Cardiac muscle cell (in vitro differentiated cells and primary cell): ENCODE results near the gene SPATA21. TPM values are rescaled to one million over a fixed set of nuclear protein-coding genes. Genes with fewer than 3 reads are reported as not detected.

Experiments
- DNase-seq, 2 donors: peaks; one replicate each; pipeline versions ENCODE4 v3.0.0 to v3.0.0-alpha.2; 2010 to 2017; ENCODE audit warnings: low read depth in 1 of 2, low spot score in 1 of 2
- H3K27ac ChIP-seq: fragments of 200-600 bp; sonication (generic); 2 replicates; pipeline ENCODE4 v1.5.1; 2016
- H3K27me3 ChIP-seq: fragments of 200-600 bp; sonication (generic); 2 replicates; pipeline ENCODE4 v1.6.0; 2016; ENCODE audit warnings: control low read depth
- H3K36me3 ChIP-seq: fragments of 200-600 bp; sonication (generic); 2 replicates; pipeline ENCODE4 v1.5.1; 2016; ENCODE audit warnings: control low read depth
- H3K4me1 ChIP-seq: fragments of 200-600 bp; sonication (generic); 2 replicates; pipeline ENCODE4 v1.8.1; 2017; ENCODE audit warnings: low read depth, mild to moderate bottlenecking, mixed run types
- H3K4me3 ChIP-seq: fragments of 200-600 bp; sonication (generic); 2 replicates; pipeline ENCODE4 v1.5.1; 2016; ENCODE audit warnings: mild to moderate bottlenecking
- H3K9me3 ChIP-seq: fragments of 200-600 bp; sonication (generic); 2 replicates; pipeline ENCODE4 v1.5.1; 2017; ENCODE audit warnings: low read depth, mild to moderate bottlenecking, control low read depth
- polyA plus RNA-seq: library from polyadenylated mRNA; unstranded; fragments of >200 nt; fragmentation: Nextera tagmentation; extraction: Ambion mirVana; gene quantifications from 2 replicates; pipeline ENCODE4 v1.2.1, GENCODE V29; 2016
- total RNA-seq: library from RNA; depleted of rRNA; stranded (reverse); fragments of >200 nt; gene quantifications from 2 replicates; pipeline ENCODE4 v1.2.3, GENCODE V29; 2016
- TF ChIP-seq, protein P1 (sequence below): IDR thresholded peaks from 2 replicates; pipeline ENCODE4 v1.5.1; 2012; ENCODE audit warnings: low read depth, mild to moderate bottlenecking, low read length

The SPATA21 gene
- total and polyA plus RNA-seq, 2 experiments from 2014 or later, result 0.18 TPM; not detected in 1

DNA sequence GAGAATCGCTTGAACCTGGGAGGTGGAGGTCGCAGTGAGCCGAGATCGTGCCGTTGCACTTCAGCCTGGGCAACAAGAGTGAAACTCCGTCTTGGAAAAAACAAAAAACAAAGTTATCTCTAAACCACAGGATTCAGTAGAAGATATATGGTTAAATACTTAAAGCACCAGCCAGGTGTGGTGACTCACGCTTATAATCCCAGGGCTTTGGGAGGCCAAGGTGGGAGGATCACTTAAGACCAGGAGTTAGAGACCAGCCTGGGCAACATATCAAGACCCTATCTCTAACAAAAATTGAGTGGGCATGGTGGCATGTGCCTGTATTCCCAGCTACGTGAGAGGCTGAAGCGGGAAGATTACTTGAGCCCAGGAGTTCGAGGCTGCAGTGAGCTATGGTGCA, 8.9 kb upstream of the SPATA21 start:
- Histone ChIP-seq H3K9me3 (no peaks in the 10 kb centered on the region), H3K27me3 (no peaks in the 10 kb centered on the region), H3K36me3 (peaks cover 44% of the 10 kb centered on the region), H3K4me1 (peaks cover 7% of the 10 kb centered on the region), H3K4me3 (no peak overlapping the region), H3K27ac (no peak overlapping the region)
- no peak for DNase-seq
- TF ChIP-seq, protein P1, sequence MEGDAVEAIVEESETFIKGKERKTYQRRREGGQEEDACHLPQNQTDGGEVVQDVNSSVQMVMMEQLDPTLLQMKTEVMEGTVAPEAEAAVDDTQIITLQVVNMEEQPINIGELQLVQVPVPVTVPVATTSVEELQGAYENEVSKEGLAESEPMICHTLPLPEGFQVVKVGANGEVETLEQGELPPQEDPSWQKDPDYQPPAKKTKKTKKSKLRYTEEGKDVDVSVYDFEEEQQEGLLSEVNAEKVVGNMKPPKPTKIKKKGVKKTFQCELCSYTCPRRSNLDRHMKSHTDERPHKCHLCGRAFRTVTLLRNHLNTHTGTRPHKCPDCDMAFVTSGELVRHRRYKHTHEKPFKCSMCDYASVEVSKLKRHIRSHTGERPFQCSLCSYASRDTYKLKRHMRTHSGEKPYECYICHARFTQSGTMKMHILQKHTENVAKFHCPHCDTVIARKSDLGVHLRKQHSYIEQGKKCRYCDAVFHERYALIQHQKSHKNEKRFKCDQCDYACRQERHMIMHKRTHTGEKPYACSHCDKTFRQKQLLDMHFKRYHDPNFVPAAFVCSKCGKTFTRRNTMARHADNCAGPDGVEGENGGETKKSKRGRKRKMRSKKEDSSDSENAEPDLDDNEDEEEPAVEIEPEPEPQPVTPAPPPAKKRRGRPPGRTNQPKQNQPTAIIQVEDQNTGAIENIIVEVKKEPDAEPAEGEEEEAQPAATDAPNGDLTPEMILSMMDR, result no peak

DNA sequence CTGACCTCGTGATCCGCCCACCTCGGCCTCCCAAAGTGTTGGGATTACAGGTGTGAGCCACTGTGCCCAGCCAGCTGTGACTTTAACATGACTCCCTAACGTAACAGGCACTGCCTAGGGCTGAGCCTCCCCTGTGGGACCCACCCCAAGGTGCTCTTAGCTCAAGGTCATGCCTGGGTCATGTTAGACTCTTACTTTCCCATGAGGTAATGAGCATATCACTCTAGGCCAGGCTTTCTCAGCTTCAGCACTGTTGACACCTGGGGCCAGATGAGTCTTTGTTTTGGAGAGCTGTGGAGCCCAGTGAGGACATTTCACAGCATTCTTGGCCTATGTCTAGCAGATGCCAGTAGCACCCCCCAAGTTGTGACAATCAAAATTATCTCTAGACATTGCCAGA, 7.8 kb upstream of the SPATA21 start:
- Histone ChIP-seq H3K36me3 (peaks cover 35% of the 10 kb centered on the region), H3K9me3 (no peaks in the 10 kb centered on the region), H3K27ac (no peak overlapping the region), H3K4me3 (no peak overlapping the region), H3K27me3 (no peaks in the 10 kb centered on the region), H3K4me1 (peaks cover 7% of the 10 kb centered on the region)
- no peak for DNase-seq
- TF ChIP-seq, protein P1, result no peak

DNA sequence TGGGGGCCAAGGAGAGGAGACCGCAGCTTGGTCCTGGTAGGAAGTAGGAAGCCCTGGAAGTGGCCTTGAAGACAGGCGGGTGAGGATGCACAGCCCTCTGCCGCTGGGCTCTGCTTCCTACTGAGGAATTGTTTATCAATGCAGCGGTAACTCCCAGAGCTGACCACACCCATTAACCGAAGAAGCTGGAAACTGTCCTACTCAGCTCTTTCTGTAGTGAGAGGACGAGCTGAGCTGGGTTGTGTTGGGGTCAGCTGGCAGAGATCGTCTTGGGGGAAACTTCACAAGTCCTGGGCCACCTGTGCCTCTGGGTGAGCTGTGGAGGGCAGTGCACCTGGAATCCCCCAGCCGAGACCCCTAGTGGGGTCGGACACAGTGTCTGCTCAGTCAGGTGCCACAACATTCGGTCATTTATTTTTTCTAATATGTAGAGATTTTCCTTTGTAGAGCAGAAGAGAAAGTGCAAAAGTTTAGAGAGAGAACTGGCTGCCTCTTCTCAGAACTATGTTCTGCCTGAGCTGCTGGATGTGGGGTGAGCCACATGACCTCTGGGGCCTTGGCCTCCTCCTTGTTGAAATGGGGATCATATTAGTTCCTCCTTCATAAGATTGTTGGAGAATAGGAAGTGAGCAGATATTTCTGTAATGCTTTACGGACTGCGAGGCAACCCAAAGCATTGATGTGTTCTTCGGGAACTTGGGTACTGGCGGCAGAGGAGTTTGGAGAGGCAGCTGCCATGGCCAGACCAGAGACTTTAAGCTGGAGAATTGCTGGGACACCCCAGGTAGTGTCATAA, 6.9 kb upstream of the SPATA21 start:
- DNase-seq, result no peak
- Histone ChIP-seq H3K4me3 (no peak overlapping the region), H3K27me3 (no peaks in the 10 kb centered on the region), H3K27ac (no peak overlapping the region), H3K9me3 (no peaks in the 10 kb centered on the region), H3K4me1 (peaks cover 7% of the 10 kb centered on the region), H3K36me3 (peaks cover 29% of the 10 kb centered on the region)
- TF ChIP-seq, protein P1, result no peak

DNA sequence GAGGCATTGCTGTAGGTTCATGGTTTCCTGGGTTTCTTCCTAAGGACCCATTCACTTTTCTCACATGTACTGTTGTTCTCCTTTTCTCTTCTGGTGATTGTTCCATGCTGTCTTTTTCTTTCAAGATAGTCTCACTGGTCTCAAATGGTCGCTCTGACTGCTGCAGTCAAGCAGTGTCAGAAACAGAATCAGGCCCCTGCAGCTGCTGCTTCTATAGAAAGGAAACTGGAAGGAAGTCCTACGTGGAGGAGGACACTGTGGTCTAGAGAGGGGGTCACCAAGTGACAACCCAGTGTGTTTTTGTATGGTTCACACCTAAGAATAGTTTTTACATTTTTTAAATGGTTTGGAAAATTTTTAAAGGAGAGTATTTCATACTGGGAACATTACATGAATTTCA, 5.7 kb upstream of the SPATA21 start:
- TF ChIP-seq, protein P1, result no peak
- no peaks in the 10 kb centered on the region for H3K9me3 ChIP-seq
- H3K27ac ChIP-seq, result no peak overlapping the region
- no peaks in the 10 kb centered on the region for H3K27me3 ChIP-seq
- no peak overlapping the region for H3K4me3 ChIP-seq
- DNase-seq, result no peak
- peaks cover 7% of the 10 kb centered on the region for H3K4me1 ChIP-seq
- peaks cover 20% of the 10 kb centered on the region for H3K36me3 ChIP-seq

DNA sequence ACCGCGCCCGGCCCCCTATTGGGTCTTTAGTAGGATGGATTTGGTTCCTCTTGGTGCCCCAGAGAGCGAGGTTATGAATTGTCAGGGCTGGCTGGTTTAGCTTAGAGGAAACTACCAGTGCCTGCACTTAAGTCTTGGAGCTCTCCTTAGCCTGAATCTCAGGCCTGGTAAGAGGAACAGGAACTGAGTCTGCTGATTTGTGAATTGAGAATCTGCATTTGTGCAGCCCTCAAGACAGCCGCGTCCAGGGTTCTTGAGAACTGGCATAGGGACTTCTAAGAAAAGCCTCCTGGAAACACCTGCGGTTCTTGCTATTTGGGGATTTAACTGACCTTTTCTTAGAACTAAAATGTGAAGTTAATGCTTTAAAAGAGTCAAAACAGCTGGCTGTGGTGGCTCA, 5.0 kb upstream of the SPATA21 start:
- Histone ChIP-seq H3K27me3 (no peaks in the 10 kb centered on the region), H3K27ac (no peak overlapping the region), H3K4me1 (peaks cover 7% of the 10 kb centered on the region), H3K36me3 (peaks cover 15% of the 10 kb centered on the region), H3K4me3 (no peak overlapping the region), H3K9me3 (no peaks in the 10 kb centered on the region)
- TF ChIP-seq, protein P1, result no peak
- DNase-seq, result no peak
